GM21367 (cell line): ENCODE results near the gene CELF2.
A peak's percentile ranks its signal among the peaks of the same experiment; 100 is the strongest.

Source experiments
- ATAC-seq: cut with Tn5 transposase; IDR thresholded peaks from one replicate; pipeline ENCODE4 v1.9.1; 2021; ENCODE audit not compliant: unreplicated experiment

The CELF2 gene

DNA sequence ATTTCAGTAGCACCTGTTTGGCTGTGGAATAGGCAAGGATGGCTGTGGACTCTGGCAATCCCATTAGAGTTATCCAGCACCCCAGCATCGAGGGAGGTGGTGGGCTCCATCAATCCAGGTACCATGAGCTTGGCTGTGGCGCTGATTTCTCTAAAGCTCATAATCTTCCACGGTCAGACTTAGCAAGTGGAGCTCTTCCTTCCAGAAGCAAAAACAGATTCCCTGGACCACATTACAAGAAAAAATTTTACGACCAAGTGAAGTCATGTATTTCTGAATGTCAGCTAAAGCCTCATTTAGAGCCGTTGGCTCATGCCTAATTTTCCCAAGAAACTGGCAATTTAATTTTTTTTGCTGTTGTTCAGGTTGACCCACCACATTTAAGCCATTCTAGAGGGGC, 135.1 kb downstream of the CELF2 start:
- ATAC-seq = no peak

DNA sequence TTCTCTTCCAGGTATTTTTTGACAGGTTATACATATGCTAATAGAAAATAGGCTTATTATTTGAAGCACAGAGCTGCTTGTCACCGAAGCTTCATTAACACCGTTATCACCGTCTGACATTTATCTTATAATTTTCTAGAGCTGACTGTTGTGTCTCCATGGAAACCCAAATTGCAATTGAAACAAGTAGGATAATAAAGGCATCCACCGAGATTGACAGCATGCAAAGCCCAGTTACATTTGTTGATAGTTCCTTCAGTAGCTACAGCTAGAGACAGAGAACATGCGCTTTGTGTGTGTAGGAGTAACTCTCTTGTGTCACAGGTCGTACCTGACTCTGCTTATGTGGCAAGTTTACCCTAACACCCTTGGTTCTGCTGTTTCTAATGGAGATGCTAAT, 135.6 kb downstream of the CELF2 start:
- ATAC-seq = no peak

DNA sequence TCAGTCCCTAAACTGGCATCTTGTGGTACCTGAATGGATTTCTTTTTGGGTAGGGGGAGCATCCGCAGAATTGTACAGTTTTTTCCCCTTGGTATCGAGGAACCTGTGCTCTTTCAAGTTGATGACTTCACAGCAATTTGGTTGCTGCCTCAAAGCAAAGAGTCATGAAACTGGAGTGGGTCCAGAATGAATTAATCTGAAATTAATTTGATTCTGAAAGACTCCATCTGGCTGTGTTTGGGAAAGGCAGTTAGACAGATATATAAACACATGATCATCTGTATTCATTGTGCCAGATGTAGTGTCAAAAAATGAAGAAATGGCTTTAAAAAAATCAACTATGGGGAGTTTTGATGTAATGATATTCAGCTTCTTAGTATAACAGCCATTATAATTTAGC, 136.1 kb downstream of the CELF2 start:
- no peak for ATAC-seq

DNA sequence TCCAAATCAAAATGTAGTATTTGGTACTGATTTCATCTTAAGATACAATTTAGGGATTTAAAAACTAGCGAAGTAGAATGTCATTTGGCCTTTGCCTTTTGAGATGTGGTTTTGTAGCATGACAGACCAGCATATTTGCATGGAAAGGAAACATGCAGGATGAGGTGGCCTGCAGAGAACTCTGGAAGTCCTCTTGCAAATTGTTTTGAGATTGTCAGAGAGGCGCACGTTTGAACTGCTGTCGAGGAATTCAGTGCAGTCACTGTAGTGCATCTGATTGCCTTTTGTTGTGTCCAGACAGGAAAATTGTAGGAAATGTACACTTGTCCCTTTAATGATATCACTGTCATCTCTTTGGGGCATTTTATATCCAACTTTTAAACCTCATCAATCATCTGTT, 136.7 kb downstream of the CELF2 start:
- ATAC-seq = peak; percentile 59

DNA sequence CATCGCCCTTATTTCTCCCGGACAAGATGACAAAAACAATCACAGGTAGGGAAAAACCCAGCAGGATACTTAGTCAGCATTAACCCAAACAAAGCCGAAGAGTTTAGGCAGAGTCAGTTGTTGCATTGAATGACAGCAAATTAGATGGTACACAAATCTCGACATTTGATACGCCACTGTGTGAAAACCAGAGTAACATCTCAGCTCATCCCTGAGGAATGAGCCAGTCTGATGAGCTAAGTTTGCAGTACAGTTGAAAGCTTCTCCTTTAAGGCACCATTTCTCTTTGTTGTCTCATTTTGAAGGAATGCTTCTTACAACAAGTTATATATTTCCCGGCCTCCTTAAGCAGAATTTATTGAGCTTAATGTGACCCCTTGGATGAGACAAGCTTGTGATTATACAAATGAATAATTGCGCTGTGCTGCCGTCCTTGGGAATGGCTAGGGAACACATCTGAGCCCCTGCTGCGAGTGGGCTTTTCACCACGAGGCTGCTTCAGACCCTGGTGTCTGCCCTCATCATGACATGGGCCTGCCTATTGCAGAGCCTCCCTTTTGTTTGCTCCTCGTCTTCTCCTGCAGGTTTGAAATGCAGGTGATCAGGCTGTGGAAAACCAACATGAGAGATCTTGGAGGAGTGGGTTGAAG, 137.3 kb downstream of the CELF2 start:
- no peak for ATAC-seq

DNA sequence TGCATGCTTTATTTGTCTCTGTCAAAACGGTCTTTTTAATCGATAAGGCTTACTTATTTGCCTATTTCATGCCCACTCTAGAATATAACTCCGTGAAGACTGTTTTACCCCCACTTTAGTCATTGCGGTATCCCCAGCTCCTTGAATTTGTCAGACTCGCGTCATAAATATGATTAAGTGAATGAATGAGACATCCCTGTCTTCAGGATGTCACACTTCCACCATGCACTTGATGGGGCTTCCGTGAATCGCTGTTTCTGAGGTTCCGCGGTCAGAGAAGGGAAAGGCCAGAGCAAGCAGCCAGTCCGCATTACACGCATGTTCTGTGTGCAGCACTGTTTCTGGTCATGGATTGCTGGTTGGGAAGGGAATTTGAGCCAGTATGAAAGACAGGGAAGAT, 138.8 kb downstream of the CELF2 start:
- ATAC-seq = no peak

DNA sequence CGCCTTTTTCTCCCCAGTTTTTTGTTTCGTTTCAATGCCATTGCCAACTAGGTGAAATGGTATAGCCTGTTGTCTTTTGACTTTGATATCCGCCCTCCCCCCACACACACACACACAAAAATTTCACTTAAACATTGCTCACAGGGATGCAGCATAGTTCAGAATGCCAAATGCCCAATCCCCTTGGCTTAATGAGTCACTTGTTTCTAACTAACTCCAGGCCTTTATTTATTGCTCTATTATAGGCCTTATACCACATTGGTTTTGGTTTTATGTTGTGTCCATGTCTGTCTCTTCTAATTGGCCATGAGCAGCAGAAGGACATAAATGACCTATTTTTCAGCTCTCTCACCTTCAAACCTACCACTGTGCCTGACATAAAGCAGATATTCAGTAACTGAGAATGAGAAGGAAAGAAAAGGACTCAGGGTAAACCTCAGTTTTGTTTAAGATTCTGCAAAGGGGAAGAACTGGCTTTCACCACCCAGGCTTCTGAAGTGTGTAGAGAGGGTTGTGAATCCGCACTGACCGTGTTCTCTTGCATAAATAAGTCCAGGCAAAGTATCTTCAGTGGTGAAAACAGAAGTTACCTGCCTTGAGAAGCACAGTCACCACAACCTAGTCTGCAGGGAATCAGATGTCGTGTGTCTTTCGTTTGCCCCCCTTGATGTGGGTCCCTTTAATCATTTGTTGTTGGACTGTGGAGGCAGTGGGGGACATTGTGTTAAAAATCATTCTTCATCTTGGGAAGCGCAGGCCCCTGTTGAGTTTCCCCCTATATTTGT, 139.8 kb downstream of the CELF2 start:
- ATAC-seq = no peak

DNA sequence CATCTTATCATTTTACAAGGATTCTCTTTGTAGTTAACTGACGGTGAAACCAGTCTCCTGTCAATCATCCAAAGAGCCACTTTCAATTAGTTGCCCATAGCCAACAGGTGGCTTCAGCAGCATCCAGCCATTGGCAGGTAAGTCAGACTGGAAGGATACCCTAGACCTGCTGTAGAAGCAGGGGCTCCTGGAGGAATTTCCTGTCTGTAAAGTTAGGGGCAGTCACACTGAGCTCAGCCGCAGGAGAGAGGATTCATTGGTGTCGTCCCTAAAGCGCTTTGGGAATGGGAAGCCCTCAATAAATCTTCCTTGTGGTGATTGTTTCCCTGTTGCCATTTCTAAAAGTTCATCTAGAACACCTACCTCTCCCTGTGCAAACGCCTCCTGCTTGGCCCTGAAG, 140.4 kb downstream of the CELF2 start:
- no peak for ATAC-seq

DNA sequence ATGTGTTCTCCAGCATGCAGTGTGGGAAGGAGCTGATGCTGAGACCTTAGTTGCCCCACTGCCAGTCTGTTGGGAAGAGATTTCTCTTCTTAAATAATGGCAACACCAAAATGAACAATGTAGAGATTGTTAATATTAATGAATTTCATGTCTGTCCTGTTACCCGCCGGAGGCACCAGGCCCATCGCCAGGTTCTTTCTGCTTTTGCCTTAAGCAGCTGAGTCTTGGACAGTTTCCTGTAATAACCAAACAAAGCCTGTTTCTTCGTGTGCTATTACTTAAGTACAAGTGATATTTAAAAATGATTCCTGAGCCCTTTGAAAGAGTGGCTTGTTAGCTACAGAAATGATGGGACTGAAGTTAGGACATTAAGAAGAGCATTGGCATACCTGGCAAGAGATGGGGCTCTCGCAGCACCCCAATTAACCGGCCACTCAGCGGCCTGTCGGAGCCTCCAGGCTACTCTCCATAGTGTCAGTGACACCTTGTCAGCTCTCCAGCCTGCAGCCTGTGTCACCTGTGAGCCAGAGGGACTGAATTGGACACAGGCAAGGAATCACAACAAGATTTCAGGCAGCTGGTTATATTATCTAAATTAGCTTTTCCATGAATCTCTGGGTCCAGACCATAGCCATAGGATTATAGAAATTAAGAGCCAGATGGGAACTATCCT, 142.0 kb downstream of the CELF2 start:
- no peak for ATAC-seq

DNA sequence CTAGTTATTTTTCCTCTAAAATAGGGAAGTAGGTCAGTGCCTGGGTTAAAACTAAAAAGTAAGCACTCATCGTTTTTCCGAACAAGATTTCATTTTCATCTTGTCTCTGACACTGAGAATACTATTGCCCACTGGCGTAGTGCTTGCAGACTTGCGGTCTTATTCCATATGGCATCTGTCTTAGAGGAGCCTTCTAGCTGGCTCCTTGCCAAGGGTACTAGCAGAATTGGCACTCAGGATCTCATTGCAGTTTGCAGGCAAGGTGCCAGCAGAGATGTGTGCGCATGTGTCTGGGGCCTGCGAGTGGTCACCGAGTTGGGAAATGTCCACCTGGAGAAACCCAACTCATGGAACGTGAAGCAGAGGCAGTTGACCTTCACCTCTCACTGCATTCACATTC, 143.4 kb downstream of the CELF2 start:
- no peak for ATAC-seq

DNA sequence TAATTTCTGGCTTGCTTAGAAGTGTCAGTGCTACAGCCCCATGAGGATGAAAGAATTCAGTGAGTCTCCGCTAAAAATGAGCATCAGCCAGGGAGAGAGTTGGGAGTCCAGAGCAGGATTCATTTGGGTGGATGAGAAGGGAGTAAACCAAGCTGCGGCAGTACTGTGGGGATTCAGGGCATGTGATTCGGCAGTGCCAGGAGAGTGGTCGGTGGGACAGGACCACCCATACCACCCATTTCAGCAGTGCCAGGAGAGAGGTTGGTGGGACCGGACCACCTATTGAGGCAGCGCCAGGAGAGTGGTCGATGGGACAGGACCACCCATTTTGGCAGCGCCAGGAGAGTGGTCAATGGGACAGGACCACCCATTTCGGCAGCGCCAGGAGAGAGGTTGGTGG, 144.2 kb downstream of the CELF2 start:
- ATAC-seq = no peak

DNA sequence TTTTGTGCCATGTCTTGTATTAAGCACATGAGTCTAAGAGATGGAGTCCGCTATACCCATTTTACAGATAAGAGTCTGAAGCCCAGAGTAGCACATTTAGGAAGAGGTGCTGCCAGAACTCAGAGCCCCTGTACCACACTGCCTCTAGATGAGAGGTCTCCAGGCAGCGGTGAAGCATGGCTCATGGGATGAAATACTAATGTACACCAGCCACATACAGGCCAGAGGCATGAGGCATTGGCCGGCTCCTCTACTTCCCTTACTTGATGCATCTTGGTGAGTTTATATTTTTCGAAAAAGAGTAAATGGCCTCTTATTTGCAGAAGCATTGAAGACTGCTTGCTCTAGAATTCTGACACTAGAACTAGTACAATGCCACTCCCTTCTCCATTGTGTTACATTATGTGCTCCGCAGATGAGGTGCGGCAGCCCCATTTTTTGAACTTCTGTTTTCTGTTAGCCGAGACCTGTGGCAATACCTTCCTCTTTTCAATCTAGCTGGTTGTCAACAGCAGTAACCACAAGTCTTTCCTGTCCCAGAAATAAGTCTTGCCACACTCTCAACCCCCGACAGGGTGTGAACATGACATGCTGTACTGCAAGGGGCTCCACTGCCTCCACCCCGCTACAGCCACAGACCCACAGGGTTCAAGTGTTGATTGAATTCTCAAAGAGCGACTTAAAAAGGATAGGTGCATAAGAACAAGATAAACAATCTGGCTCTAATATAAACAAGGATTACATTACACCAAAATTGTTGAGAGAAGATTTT, 145.3 kb downstream of the CELF2 start:
- peak; percentile 64 for ATAC-seq

DNA sequence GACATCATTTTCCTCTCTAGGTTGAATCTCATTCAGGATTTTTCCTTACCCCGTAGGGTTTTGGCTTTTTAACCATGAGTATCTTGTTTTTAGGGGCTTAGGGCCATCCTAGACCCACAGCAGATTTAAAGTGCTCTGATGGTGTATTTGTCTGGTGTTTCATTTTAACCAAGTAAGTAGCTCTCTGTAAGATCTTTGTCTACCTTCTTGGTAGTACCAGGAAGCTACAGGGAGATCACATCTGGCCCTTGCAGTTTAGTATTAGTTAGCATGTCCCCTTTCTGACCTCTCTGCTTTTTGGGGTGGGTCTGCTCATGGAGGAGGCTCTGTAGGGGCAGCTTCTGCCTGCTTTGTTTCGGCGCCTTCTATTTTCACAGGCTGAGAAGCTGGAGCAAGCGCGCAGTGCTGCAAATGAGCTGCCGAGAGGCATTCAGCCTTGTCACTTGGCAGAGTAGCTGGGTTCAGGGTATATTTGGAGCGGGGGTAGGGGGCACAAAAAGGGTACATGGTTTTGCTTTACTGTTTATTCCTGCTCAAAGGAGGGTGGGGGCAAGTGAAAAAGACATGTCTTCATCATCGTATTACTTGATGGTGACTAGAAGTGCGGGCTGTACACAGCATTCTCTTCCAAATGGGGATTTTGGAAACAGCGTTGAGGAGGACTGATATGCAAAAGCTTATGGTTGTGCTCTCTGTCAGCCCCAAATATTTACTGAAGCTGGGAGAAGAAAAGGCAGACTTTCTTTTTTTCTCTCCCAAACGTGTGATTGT, 146.3 kb downstream of the CELF2 start:
- no peak for ATAC-seq

DNA sequence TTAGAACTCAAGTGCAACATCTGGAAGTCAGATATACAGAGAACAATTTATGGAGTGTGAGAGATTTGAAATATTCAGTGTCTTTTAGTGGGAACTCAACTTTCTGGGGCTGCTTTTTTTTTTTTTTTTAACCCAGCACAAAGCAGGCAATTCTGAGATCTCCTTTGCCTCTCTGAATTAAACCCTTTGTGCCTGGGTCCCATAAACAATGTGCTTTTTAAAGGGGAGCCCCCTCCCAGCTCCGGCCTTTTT, 146.8 kb downstream of the CELF2 start:
- ATAC-seq = no peak

DNA sequence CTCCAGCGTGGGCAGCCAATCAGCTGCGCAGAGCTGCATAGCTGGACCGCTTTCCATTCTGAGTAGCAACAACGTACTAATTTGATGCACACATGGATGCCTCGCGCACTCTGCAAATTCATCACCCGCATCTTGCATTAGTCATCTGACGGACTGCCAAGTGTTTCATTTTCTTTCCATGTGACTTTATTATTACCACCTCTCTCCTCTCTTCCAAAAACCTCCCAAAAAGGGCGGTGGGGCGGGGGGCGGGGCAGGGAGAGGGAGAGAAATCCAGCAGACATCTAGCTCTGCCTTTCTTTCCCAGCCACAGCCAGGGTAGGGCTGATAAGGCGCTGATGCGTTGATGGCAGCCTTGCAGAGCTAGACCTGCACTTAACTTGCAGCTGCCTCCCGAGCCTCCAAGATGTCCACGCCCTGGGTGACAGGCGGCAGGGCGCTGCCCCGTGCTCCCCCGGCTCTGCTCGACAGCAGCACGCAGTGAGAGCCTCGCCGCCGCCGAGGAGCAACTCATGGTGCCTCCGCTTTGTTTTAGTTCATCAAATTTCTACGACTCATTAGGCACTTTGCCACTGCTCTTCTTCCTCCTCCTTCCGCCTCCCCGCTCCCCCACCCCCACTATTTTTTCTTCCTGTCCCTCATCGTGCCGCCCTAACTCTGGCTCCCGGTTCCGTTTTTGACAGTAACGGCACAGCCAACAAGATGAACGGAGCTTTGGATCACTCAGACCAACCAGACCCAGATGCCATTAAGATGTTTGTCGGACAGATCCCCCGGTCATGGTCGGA, 147.3 kb downstream of the CELF2 start:
- ATAC-seq = peak; percentile 18

DNA sequence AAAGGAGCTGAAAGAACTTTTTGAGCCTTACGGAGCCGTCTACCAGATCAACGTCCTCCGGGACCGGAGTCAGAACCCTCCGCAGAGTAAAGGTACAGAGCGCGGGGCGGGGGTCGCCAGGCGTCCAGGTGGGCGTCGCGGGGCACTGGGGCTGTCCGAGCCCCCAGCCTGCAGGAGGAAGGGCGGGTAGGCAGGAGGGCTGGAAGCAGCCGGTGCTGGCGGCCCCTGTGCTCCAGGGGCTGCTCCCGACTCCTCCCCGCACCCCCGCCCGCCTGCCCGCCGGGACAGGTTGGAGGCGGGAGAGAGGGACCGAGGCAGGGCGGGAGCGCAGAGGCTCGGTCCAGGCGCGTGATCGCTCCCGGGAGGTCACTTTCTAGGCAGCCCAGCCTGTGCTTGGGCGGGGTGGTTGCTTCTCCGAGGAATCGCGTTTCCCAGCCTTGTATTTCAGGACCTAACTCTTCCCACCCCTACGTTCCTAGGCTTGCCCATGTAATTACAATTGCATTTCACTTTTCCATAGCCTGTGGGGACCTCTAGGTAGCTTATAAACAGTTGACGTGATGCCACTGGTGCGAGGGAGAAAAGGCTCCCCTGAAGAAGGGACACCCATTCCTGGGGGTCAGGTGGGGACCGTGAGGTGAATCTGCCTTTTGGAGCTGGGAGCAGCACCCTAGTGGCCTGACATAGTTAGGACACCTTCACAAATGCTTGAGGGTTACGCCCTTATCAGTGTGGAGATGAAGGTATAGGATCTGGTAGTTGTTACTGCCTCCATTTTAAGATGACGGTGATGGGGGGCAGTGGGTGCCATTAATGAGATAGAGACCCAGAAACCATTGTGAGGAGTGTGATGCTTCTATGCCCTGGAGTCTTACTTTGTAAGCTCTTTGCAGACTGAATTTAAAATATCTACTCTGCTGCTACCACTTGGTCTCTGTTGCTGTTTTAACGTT, 148.2 kb downstream of the CELF2 start:
- peak; percentile 47 for ATAC-seq

DNA sequence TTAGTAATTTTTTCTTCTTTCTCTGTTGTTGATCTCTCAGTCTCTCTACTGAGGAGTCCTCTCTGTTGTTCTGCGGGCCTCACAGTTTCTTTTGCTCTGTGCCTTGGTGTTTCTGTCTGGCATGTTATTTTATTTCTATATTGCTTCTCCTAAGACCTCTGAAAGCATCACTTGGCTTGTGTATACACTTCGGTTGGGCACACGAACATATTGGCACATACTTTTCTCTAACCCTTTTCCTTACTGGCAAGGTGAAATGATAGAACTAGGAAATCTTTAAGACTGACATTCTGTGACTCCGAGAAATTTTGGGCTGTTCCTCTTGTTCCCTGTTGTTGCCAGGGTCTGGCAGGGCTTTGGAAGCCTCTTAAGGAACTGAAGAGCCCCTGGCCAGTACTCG, 148.9 kb downstream of the CELF2 start:
- no peak for ATAC-seq

DNA sequence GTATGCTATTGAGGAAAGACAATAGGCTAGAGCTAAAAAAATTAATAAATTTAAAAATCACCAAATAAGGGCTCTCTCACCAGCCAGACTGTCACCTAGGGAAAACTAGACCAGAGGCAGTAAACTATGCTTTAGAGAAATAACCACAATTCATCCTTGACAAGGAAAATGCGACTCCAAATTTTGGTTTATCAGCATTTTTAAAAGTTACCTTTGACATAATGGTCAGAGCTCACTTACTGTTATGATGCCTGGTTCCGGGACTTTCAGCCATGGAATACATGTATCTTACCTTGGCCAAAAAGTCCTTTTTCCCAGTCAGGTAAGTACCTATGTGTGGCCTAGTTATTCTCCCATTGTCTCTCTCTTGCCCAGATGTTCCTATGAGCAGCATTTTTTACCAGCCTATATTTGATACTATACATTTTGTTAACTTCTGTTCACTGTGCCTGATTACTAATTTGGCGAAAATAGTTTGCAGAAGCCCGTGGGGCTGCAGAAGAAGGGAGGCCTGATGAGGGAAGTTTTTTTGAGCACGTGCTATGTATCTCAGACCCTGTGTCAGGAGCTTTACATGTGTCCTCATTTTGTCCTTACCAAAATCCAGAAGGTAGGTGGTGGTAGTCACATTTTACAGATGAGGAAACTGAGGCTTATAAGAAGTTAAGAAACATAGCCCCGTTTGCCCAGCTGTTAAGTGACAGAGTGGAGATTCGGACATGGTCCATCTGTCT, 149.7 kb downstream of the CELF2 start:
- no peak for ATAC-seq
